Right lobe of liver (tissue), 6 donors: ENCODE data around the gene CFAP210. TPM values are rescaled to one million over a fixed set of nuclear protein-coding genes. Genes with fewer than 3 reads are reported as not detected.

ENCODE experiments used
- ATAC-seq, 4 donors: fragments of 200-7000 bp; cut with Tn5 transposase; one replicate each; pipeline ENCODE4 v1.9.1; 2020; ENCODE audit warnings: mild to moderate bottlenecking in 4 of 4, moderate library complexity in 4 of 4
- DNase-seq, 3 donors: peaks; one replicate each; pipeline ENCODE4 v3.0.0-alpha.2; 2020
- H3K27ac ChIP-seq, 3 donors: fragments of 200-600 bp; one replicate each; pipeline ENCODE4 v1.8.0; 2022
- H3K27me3 ChIP-seq, 2 donors: fragments of 200-600 bp; one replicate each; pipeline ENCODE4 v1.8.0; 2022
- H3K36me3 ChIP-seq, 4 donors: fragments of 200-600 bp; sonication (generic) in 1 of 4; one replicate each; pipeline versions ENCODE4 v1.5.1 to v1.8.0; 2017 to 2022; ENCODE audit warnings: control low read depth in 1 of 4
- H3K4me1 ChIP-seq, 4 donors: fragments of 200-600 bp; sonication (generic) in 1 of 4; one replicate each; pipeline versions ENCODE4 v1.5.1 to v1.8.0; 2017 to 2022; ENCODE audit warnings: control low read depth in 1 of 4
- H3K4me3 ChIP-seq, 3 donors: fragments of 200-600 bp; one replicate each; pipeline ENCODE4 v1.8.0; 2022
- H3K9me3 ChIP-seq, 4 donors: fragments of 200-600 bp; sonication (generic) in 1 of 4; one replicate each; pipeline versions ENCODE4 v1.5.1 to v1.8.0; 2017 to 2022; ENCODE audit warnings: control low read depth in 1 of 4
- CTCF ChIP-seq, 4 donors: fragments of 200-600 bp in 3 of 4; fragments of 450-650 bp in 1 of 4; IDR thresholded peaks; one replicate each; pipeline versions ENCODE4 v1.5.1 to v1.8.0; 2016 to 2022; ENCODE audit warnings: antibody characterized with exemption in 4 of 4, mild to moderate bottlenecking in 2 of 4
- POLR2A ChIP-seq: fragments of 450-650 bp; IDR thresholded peaks from one replicate; pipeline ENCODE4 v1.6.1; 2017; ENCODE audit warnings: antibody characterized with exemption, mild to moderate bottlenecking
- WGBS: methylation state at CpG from one replicate; pipeline ENCODE4 v1.1.6; 2018; ENCODE audit warnings: low coverage, low lambda C conversion rate; ENCODE audit not compliant: insufficient coverage; ENCODE audit errors: missing lambda C conversion rate; 5-methylcytosine and 5-hydroxymethylcytosine counted together
- intact Hi-C, 2 donors: fragments of 100-400 bp; cut with DNase I; formaldehyde crosslinking; loops; one replicate each; pipeline versions ENCODE4 v1.11.2 to v1.14.1; 2022
- total RNA-seq, 6 experiments: library from RNA; depleted of rRNA in 2 of 6; stranded (reverse); fragments of >200 nt in 2 of 6; fragmentation: NEBNext Ultra II Directional in 3 of 6; extraction: Animal tissue kit (Norgen Biotek cat#: 25700) in 3 of 6; gene quantifications; one replicate each; pipeline versions ENCODE4 v1.1.0 to v1.2.4, GENCODE V29; 2016 to 2023
- donor health status: DM: no; HTN: yes; CAD: no.
- donor health status: DM: no; HTN: no; CAD: no.
- donor health status: DM: no; HTN: no; CAD: no.
- donor health status: DM: no; HTN: yes; CAD: no.
- donor health status: DM: no; HTN: yes; CAD: no.

Gene CFAP210
- total RNA-seq, 6 experiments from 2014 or later = 0.86 TPM; not detected in 5

- no peaks in the 10 kb centered on the region for H3K27me3 ChIP-seq
- H3K4me1 ChIP-seq = no peaks in the 10 kb centered on the region
- H3K9me3 ChIP-seq = no peaks in the 10 kb centered on the region
- no peak overlapping the region for H3K27ac ChIP-seq
- 51% methylated on average over 5 of the region's 5 CpGs for WGBS
- intact Hi-C loops = no loop called here
- ATAC-seq = no peak
- no peak for DNase-seq
- no peaks in the 10 kb centered on the region for H3K36me3 ChIP-seq
- no peak overlapping the region for H3K4me3 ChIP-seq
- TF ChIP-seq POLR2A = no peak
These were observed 37.9 kb upstream of the CFAP210 start for GRCh38 chr2:169732075-169732474.

GRCh38 chr2:169729274-169729605 lies 35.0 kb upstream of the CFAP210 start:
- DNase-seq = no peak
- no peaks in the 10 kb centered on the region for H3K27me3 ChIP-seq
- WGBS = 100% methylated on average over 1 of the region's 1 CpG
- TF ChIP-seq CTCF (IDR thresholded peaks at IDR 0.05) (no peak), POLR2A (no peak)
- H3K4me1 ChIP-seq = no peaks in the 10 kb centered on the region
- no peaks in the 10 kb centered on the region for H3K9me3 ChIP-seq
- H3K27ac ChIP-seq = no peak overlapping the region
- ATAC-seq = no peak
- no peak overlapping the region for H3K4me3 ChIP-seq
- H3K36me3 ChIP-seq = no peaks in the 10 kb centered on the region
- intact Hi-C loops = no loop called here

- Histone ChIP-seq H3K4me1 (no peaks in the 10 kb centered on the region), H3K9me3 (no peaks in the 10 kb centered on the region), H3K36me3 (no peaks in the 10 kb centered on the region), H3K4me3 (no peak overlapping the region), H3K27ac (no peak overlapping the region), H3K27me3 (no peaks in the 10 kb centered on the region)
- 90% methylated on average over 5 of the region's 5 CpGs for WGBS
- TF ChIP-seq CTCF (IDR thresholded peaks at IDR 0.05) = no peak
- no peak for TF ChIP-seq POLR2A
- no peak for DNase-seq
- intact Hi-C loops = no loop called here
- ATAC-seq = no peak
These were observed 32.9 kb upstream of the CFAP210 start for GRCh38 chr2:169727065-169727464.

- DNase-seq = no peak
- Histone ChIP-seq H3K4me3 (no peak overlapping the region), H3K9me3 (no peaks in the 10 kb centered on the region), H3K4me1 (peaks cover 0 to 5% (median under 1%) of the 10 kb centered on the region in 4 donors), H3K27ac (no peak overlapping the region), H3K27me3 (no peaks in the 10 kb centered on the region), H3K36me3 (no peaks in the 10 kb centered on the region)
- 74% methylated on average over 3 of the region's 3 CpGs for WGBS
- TF ChIP-seq CTCF (IDR thresholded peaks at IDR 0.05) (no peak), POLR2A (no peak)
- ATAC-seq = no peak
- intact Hi-C loops = no loop called here
These were observed 26.8 kb upstream of the CFAP210 start for GRCh38 chr2:169721016-169721415.

GRCh38 chr2:169718930-169719504 lies 24.8 kb upstream of the CFAP210 start:
- DNase-seq (no peak), ATAC-seq (no peak)
- Histone ChIP-seq H3K4me1 (peaks cover 0 to 9% (median 4%) of the 10 kb centered on the region in 4 donors), H3K27me3 (no peaks in the 10 kb centered on the region), H3K27ac (no peak overlapping the region), H3K36me3 (no peaks in the 10 kb centered on the region), H3K9me3 (no peaks in the 10 kb centered on the region), H3K4me3 (no peak overlapping the region)
- intact Hi-C loops = no loop called here
- 77% methylated on average over 2 of the region's 2 CpGs for WGBS
- TF ChIP-seq CTCF (IDR thresholded peaks at IDR 0.05) = no peak
- no peak for TF ChIP-seq POLR2A
